ENCODE results near the gene OBSCN.

OBSCN gene

DNA sequence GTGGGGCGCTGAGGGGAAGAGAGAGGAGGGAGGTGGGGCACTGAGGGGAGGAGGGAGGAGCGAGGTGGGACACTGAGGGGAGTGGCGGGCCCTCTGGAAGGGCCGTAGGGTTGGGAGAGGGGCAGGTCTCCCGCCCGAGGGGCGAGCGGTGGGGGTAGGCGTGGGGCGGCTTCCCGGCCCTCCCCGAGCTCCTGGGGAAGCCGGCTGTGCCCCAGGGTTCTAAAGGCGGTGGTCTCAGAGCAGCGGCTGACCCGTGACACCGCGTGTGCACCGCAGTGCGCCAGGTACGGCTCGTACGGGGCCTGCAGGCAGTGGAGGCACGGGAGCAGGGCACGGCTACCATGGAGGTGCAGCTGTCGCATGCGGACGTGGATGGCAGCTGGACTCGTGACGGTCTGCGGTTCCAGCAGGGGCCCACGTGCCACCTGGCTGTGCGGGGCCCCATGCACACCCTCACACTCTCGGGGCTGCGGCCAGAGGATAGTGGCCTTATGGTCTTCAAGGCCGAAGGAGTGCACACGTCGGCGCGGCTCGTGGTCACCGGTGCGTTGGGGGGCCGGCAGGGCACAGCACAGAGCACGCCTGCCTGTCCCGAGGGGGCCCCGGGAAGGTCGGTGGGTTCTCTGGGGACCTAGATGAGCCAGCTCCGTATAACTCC is 68.5 kb downstream of the OBSCN start:
- no peak for DNase-seq (ENCODE audit: low read depth in 2 of 2)

DNA sequence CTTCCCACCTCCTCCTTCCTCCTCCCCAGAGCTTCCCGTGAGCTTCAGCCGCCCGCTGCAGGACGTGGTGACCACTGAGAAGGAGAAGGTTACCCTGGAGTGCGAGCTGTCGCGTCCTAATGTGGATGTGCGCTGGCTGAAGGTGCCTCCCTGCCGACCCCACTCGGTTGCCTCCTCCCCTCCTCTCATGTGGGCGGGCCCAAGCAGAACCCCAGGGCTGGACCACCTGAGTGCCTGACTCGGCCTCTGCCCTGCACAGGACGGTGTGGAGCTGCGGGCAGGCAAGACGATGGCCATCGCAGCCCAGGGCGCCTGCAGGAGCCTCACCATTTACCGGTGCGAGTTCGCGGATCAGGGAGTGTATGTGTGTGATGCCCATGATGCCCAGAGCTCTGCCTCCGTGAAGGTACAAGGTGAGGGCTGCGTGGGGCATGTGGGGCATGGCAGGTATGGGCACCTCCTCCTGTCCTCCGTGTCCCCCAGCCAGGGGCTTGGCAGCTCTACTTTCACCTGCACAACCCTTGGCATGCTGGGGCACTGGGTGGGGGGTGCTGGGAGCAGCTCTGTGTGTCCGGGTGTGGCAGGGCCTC is 69.2 kb downstream of the OBSCN start:
- no peak for DNase-seq (ENCODE audit: low read depth in 2 of 2)

DNA sequence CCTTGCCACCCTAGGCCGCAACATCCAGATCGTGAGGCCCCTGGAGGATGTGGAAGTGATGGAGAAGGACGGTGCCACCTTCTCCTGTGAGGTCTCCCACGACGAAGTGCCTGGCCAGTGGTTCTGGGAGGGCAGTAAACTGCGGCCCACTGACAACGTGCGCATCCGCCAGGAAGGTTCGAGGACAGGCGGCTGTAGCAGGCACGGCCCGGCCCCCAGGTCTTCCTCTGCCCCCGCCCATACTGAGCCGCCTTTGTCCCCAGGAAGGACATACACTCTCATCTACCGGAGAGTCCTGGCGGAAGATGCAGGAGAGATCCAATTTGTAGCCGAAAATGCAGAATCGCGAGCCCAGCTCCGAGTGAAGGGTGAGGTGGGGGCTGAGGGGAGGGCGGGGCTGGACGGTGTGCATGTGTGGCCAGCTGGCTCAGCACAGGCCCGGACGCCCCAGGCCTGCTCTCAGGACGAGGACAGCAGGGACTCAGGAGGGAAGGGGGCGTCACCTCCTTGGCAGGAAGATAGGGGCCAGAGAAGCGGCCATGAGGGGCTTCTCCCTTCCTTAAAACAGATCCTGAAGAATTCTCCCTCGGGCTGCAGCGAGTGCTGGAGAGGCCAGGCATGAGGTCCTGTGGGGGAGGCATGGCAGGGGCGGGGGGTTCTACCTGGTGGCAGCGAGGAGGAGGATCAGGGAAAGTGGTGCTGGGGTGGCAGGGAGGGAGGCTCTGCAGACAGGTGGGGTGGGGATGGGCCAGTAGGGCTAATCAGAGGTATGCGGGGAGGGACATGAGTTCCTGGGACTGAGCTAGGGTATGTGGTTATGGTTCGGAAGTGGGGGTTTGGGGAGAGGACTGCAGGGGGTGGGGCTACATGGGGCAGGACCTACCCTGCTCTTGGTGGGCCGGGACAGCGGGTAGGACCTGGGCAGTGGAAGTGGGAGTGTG is 69.9 kb downstream of the OBSCN start:
- DNase-seq (ENCODE audit: low read depth in 2 of 2), result no peak

DNA sequence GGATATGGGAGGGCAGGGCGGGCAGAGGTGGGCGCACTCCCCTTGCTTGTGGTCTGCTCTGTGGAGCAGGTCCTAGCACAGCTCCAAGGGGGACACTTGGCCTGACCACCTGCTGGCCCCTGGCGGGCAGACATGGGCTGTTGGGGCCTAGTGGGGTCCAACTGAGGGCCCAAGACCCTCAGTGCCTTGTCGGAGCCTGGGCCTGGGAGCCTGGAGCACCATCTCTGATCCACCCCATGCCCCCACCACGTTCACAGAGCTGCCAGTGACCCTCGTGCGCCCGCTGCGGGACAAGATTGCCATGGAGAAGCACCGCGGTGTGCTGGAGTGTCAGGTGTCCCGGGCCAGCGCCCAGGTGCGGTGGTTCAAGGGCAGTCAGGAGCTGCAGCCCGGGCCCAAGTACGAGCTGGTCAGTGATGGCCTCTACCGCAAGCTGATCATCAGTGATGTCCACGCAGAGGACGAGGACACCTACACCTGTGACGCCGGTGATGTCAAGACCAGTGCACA is 70.6 kb downstream of the OBSCN start:
- no peak for DNase-seq (ENCODE audit: low read depth in 2 of 2)

DNA sequence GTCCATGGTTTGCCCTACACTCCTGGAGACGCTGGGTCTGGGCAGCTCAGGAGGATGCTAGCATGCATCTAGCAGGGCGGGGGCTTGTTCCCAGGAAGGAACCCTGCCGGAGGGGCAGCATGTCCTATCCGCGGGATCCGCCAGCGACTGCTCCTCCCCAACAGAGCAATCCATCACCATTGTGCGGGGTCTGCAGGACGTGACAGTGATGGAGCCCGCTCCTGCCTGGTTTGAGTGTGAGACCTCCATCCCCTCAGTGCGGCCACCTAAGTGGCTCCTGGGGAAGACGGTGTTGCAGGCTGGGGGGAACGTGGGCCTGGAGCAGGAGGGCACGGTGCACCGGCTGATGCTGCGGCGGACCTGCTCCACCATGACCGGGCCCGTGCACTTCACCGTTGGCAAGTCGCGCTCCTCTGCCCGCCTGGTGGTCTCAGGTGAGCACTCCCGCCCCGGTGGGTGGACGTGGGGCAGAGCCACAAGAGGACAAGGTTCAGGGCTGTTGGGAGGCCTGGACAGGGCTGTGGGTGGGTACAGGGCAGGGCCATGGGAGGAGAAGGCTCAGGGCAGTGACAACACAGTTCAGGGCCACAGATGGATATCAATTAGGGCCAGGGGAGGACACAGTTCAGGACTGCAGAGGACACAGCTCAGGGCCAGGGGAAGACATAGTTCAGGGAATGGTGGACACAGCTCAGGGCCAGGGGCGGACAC is 71.3 kb downstream of the OBSCN start:
- no peak for DNase-seq (ENCODE audit: low read depth in 2 of 2)

DNA sequence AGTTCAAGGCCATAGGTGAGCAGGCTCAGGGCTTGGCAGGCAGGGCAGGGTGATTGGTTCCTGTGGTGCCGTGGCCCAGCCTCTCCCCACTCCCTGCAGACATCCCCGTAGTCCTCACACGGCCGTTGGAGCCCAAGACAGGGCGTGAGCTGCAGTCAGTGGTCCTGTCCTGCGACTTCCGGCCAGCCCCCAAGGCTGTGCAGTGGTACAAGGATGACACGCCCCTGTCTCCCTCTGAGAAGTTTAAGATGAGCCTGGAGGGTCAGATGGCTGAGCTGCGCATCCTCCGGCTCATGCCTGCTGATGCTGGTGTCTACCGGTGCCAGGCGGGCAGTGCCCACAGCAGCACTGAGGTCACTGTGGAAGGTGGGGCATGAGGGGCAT is 71.9 kb downstream of the OBSCN start:
- DNase-seq (ENCODE audit: low read depth in 2 of 2), result no peak

DNA sequence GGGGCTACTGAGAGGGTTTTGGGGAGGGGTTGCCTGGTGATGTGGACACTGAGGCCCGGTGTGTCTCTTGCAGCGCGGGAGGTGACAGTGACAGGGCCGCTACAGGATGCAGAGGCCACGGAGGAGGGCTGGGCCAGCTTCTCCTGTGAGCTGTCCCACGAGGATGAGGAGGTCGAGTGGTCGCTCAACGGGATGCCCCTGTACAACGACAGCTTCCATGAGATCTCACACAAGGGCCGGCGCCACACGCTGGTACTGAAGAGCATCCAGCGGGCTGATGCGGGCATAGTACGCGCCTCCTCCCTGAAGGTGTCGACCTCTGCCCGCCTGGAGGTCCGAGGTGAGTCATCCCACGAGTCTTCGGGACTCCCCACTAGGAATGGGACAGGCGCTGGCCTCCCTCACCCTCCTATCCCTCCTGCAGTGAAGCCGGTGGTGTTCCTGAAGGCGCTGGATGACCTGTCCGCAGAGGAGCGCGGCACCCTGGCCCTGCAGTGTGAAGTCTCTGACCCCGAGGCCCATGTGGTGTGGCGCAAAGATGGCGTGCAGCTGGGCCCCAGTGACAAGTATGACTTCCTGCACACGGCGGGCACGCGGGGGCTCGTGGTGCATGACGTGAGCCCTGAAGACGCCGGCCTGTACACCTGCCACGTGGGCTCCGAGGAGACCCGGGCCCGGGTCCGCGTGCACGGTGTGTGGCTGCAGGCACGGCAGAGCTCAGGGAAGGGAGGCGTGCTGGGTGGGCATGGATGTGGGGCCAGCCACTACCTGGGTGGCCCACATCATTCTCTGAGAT is 72.5 kb downstream of the OBSCN start:
- no peak for DNase-seq (ENCODE audit: low read depth in 2 of 2)

DNA sequence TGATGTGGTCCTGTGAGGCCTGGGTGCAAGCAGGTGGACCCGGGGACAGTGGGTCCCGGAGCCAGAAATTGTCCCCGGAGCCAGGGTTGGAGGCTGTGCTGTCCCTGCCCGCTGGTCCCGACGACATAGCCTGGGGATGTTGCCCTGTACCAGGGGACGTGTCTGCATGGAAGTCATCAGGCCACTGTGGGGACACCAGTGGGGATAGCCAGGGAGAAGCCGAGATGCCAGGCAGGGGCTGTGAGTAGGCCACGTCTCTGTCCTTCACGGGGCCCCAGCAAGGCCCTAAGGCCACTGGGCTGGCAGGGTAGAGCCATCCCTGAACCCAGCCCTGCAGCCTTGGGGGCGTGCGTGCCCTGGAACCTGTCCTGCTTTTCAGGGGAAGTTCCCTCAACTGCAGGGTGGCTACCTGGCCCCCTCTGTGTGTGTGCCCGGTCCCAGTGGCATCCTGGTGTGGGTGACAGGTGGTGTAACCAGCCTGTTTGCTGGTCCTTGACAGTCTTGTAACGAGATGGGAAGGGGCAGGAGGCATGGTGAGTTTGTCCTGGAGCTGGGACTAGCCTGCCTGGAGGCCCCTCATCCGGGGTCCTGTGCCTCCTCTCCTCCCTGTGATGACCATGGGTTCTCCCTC is 73.2 kb downstream of the OBSCN start:
- DNase-seq (ENCODE audit: low read depth in 2 of 2), result no peak

DNA sequence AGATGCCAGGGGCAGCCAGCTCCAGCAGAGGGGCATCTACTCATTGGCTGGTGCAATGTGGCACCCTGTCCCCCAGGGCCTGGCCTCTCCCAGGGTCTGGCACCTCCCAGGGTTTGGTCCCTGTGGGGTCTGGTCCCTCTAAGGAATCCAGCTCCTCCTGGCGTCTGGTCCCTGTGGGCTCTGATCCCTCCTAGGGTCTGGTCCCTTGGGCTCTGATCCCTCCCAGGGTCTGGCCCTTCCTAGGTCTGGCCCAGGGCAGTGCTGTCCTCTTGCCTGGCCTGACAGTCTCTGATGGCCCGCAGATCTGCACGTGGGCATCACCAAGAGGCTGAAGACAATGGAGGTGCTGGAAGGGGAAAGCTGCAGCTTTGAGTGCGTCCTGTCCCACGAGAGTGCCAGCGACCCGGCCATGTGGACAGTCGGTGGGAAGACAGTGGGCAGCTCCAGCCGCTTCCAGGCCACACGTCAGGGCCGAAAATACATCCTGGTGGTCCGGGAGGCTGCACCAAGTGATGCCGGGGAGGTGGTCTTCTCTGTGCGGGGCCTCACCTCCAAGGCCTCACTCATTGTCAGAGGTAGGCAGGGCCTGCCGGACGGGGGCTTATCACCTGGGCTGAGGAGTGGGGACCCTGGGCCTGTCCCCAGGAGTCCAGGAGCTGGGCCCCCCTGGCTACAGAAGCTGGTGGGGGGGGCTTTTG is 73.9 kb downstream of the OBSCN start:
- no peak for DNase-seq (ENCODE audit: low read depth in 2 of 2)

DNA sequence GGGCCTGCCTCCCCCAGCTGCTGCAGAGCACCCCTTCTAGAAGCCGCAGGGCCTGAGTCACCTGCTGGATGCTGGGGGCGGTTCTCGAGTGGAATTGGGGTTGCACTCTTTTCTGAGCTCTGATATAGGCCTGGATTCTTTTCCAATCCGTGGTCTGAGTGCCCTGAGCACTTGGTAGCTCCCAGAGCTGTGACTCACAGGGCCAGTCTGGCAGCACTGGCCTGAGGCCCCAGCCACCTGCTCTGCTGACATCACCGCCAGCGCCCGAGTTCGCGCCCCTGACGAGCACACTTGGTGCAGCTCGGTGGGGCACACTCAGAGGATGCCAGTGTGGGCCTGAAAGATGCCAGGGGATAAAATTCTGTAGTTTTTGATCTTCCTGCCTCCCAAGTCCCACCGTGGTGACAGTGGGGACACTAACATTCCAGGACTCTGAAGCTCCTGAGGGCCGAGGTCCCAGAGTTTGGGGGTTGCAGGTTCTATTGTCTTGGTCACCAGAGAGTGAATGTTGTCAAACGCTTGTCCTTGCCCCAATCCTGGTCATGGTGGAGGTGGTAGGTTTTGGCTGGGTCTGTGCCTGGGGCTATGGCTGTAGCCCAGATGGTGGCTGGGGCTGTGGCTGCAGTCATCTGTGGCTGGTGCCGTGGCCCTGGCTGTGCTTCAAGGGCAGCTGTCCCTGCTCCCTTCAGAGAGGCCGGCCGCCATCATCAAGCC is 74.6 kb downstream of the OBSCN start:
- no peak for DNase-seq (ENCODE audit: low read depth in 2 of 2)

DNA sequence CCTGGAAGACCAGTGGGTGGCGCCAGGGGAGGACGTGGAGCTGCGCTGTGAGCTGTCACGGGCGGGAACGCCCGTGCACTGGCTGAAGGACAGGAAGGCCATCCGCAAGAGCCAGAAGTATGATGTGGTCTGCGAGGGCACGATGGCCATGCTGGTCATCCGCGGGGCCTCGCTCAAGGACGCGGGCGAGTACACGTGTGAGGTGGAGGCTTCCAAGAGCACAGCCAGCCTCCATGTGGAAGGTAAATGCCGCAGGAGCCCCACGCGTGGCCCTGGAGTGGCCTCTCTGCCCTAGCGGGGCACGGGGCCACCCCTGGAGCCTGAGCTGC is 75.2 kb downstream of the OBSCN start:
- DNase-seq (ENCODE audit: low read depth in 2 of 2), result no peak

DNA sequence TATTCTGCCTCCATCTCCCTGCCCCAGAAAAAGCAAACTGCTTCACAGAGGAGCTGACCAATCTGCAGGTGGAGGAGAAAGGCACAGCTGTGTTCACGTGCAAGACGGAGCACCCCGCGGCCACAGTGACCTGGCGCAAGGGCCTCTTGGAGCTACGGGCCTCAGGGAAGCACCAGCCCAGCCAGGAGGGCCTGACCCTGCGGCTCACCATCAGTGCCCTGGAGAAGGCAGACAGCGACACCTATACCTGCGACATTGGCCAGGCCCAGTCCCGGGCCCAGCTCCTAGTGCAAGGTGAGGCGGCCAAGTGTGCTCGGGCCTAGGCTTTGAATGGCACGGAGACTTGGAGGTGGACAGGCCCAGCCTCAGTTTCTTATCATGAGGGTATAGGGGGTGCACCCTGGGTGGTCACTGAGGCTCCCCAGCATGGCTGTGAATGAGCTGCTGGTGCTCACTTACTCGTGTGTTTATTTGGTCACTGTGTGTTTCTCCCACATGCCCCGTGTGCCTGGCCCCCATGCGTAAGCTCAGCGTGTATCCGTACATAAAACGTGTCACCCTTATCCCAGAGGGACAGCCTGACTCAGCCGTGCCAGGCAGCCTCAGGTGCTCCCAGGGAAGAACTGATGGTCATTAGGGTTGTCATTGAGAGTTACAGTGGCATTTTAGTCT is 75.8 kb downstream of the OBSCN start:
- DNase-seq (ENCODE audit: low read depth in 2 of 2), result no peak

DNA sequence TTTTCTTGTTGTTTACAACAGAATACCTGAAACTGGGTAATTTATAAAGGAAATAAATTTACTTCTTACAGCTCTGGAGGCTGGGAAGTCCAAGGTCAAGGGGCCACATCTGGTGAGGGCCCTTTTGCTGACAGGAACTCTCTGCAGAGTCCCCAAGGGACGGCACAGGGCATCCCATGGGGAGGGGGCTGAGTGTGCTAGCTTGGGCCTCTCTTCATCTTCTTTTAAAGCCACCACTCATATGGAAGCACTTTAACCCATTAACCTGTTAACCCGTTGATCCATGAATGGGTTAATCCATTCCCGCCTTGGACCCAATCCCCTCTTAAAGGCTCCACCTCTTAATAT is 76.3 kb downstream of the OBSCN start:
- DNase-seq (ENCODE audit: low read depth in 2 of 2), result no peak

DNA sequence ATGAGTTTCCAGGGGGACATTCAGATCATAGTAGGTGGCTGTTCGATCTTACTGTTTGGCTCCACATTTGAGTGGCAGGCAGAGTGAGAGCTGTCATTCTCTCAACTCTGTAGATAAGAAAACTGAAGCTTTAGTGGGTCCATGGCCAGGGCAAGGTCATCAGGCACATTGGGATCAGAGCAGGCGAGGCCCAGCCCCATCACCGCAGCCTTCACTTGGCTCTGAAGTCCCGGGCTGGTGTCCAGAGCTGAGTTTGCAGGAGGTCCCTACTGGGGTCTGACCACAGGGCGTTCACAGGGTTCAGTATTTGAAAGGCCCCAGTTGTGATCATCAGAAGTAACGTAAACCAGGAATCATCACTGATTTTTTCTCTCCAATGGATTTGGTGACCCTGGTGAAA is 76.7 kb downstream of the OBSCN start:
- DNase-seq (ENCODE audit: low read depth in 2 of 2), result no peak

DNA sequence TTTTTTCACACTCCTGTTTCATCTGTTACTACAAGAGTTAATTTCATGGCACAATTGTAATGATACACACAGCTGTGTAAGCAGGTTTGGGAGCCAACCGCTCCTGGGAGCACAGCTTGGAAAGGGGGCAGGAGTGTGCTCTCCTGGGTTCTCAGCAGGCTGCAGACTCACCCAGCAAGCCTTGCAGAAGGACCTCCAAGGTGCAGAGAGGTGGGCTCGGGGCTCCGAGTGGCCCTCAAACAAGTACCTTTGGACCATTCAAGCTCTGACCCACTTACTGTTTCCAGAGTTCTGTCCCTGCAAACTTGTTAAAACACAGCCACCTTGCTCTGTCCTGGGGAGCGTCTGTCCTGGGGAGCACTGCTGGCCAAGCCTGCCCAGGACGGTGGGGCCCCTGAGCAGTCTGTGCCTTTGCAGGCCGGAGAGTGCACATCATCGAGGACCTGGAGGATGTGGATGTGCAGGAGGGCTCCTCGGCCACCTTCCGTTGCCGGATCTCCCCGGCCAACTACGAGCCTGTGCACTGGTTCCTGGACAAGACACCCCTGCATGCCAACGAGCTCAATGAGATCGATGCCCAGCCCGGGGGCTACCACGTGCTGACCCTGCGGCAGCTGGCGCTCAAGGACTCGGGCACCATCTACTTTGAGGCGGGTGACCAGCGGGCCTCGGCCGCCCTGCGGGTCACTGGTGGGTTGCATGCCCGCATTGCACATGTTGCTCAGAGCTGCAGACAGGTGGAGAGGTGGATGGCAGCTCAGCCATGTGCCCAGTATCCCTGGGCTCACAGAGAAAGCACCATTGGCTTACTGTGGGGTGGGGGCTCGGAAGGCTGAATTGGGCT is 78.0 kb downstream of the OBSCN start:
- DNase-seq (ENCODE audit: low read depth in 2 of 2), result no peak

DNA sequence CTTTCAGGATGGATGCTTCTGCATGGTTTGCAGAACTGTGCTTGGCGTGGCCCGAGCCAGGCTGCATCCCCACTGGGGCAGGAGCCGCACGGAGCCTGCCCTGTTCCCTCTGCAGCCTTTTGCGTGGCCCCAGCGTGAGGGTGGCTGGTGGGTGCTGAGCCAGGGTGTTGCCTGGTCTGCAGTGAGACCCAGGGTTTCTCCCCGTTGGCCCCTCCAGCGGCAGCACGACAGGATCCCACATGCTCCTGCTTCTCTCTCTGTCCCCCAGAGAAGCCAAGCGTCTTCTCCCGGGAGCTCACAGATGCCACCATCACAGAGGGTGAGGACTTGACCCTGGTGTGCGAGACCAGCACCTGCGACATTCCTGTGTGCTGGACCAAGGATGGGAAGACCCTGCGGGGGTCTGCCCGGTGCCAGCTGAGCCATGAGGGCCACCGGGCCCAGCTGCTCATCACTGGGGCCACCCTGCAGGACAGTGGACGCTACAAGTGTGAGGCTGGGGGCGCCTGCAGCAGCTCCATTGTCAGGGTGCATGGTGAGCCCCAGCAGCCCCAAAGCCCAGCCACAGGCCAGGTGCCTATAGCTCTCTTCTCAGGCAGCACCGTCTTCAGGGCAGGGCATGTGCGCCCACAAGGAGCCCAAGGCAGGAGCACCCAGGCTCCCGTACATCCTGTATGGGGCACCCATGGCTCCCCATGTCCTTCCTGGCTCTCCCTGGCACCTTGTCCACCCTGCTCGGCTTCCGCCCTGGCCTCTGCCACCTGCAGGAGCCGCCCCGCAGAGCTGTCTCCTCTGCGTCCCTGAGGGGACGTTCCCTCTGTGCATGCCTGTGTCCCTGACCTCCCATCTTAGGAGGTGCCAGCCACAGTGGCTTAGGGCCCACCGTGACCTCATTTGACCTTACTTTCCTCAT is 78.9 kb downstream of the OBSCN start:
- DNase-seq (ENCODE audit: low read depth in 2 of 2), result no peak

Measured in activated CD8-positive, alpha-beta memory T cell treated with anti-CD3 and anti-CD28 coated beads for 4 hours (primary cell).